H7 (cell line): Measurements from ENCODE around the gene GTPBP8. TPM values are rescaled to one million over a fixed set of nuclear protein-coding genes. Genes with fewer than 3 reads are reported as not detected.
"Not testable (repeated sequence)": the region's sequence is repeated elsewhere in the genome, so short reads cannot be mapped to it uniquely, and the experiment has no call there.

ENCODE experiments used
- DNase-seq: peaks from one replicate; pipeline ENCODE4 v3.0.0; 2012
- H3K27me3 ChIP-seq: 2 replicates; pipeline ENCODE4 v1.6.0; 2011; ENCODE audit warnings: mild to moderate bottlenecking, low read length; ENCODE audit not compliant: control insufficient read depth, insufficient read depth
- H3K36me3 ChIP-seq: replicated peaks from 2 replicates; pipeline ENCODE4 v1.5.1; 2011; ENCODE audit warnings: low read length; ENCODE audit not compliant: control insufficient read depth, insufficient read depth
- H3K4me3 ChIP-seq: 2 replicates; pipeline ENCODE4 v1.5.1; 2011; ENCODE audit warnings: low read depth, mild to moderate bottlenecking, control low read depth, low read length, moderate library complexity; ENCODE audit not compliant: insufficient read depth
- total RNA-seq: library from RNA; depleted of rRNA; stranded (reverse); fragments of >200 nt; shearing (Covaris generic); gene quantifications from 2 replicates; pipeline ENCODE4 v1.2.3, GENCODE V29; 2014; rRNA removed

GTPBP8 gene
- total RNA-seq, 1 experiment from 2014 or later: 32.9 TPM

DNA sequence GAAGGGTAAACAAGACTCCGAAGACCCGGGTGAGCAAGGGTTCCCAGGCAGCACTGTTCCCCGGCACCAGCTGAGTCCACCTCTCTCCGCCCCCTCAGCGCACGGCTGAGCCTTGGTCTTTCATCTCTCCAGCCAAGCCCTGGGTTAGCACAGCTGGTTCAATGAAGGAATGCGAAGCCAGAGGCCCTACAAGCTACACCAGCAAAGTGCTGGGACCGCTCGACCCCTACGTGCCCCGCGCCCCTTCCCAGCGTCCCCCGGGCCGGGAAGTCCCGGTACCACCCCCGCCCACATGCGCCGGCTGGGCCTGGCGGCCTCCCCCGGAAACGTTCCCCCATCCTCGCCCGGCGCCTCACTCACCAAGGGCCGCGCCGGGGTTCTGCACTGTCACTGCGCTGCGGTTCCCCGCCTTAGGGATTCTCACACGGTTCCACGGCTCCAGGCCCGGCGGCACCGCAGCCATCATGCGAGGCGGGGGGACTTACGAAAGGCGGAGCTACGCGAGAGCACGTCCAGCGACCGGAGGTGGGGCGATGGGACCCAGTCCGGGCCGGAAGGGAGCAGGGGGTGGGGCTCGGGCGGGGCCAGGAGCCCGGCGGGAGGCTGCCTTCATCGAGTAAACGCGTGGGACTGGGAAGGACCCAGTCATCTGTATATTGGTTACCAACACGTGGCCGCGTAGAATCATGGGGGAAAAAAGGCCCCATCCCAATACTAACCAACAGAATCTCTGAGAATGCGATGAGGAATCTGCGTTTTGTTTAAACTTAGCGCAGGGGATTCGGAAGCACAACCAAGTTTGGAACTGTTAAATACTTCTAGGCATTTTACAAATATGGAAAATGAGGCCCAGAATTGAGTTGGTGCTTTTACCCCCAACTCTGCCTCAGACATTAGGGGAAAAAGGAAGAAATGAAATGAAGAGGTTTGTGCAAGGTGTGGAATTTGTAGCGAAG, 28.7 kb downstream of the GTPBP8 start:
- H3K4me3 ChIP-seq: peak overlapping the region; percentile 94
- DNase-seq: peak; percentile 93
- H3K27me3 ChIP-seq: no peaks in the 10 kb centered on the region
- peaks cover 7% of the 10 kb centered on the region for H3K36me3 ChIP-seq

GRCh38 chr3:113021471-113021870, 30.7 kb downstream of the GTPBP8 start:
- no peaks in the 10 kb centered on the region for H3K27me3 ChIP-seq
- H3K36me3 ChIP-seq: peaks cover 5% of the 10 kb centered on the region
- DNase-seq: no peak
- no peak overlapping the region for H3K4me3 ChIP-seq

DNA sequence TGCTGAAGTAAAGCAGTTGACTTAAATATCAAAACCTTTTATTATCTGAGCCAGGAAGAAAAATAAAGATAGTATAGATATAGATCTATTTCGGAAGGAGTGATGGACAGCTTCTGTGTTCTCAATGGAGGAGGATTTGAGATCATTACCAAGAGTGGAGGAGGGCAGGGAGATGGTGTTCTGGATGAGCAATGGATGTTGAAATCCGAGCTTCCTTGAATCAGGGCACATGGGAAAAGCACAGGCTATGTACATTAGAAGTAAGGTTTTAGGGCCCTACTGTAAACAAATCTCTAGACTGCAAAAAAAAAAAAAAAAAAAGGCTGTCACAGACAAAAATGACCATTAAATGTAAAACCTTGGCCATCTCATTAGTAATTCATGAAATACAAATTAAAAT, 43.2 kb downstream of the GTPBP8 start:
- DNase-seq: no peak
- Histone ChIP-seq H3K36me3 (no peaks in the 10 kb centered on the region), H3K27me3 (no peaks in the 10 kb centered on the region), H3K4me3 (no peak overlapping the region)

DNA sequence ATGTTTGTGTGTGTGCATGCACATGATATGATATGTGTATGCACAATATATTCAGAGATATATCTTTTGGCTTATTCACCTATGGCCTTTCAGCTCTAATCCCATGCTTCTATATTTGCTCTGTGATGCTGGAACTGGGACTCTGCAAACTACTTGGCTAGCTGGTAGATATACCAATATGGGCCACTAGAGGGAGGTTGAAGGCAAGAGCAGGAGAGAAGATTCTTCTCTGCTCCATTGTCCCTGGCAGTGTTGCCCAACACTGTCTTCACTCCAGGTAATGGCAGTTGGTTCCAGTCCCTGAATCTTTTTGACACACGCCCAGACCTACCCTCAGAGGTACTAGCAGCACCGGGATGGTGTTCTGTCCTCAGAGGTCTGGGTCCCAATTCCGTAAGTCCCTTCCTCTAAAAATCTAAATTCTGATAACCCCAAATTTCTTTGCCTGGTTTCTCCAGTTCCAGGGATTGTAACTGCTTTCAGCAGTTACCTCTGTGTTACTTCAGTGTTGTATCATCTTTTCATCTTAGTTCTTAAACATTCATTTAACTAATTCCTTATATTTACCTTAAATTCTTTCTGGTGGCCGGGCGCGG, 44.7 kb downstream of the GTPBP8 start:
- peak; percentile 61 for DNase-seq
- Histone ChIP-seq H3K36me3 (no peaks in the 10 kb centered on the region), H3K4me3 (no peak overlapping the region), H3K27me3 (no peaks in the 10 kb centered on the region)

DNA sequence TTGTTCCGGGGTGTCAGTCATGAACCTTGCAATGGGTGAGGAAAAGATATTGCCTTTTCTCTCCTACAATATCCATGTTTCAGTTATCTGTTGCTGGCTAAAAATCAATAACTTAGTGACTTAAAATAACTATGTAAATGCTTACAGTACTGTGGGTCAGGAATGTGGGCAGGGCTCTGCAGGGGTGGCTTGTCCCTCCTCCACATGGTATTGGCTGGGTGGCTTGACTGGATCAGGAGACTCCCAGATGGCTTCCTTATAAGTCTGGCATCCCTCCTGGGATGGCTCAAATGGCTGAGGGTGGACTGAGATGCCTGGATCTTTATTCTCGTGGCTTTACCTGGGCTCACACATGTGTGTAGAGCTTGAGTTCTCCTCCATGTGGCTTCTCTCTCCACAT, 47.5 kb downstream of the GTPBP8 start:
- no peak overlapping the region for H3K4me3 ChIP-seq
- H3K36me3 ChIP-seq: no peaks in the 10 kb centered on the region
- no peaks in the 10 kb centered on the region for H3K27me3 ChIP-seq
- no peak for DNase-seq

GRCh38 chr3:113039546-113039945, 48.8 kb downstream of the GTPBP8 start:
- H3K4me3 ChIP-seq: no peak overlapping the region
- H3K36me3 ChIP-seq: no peaks in the 10 kb centered on the region
- no peak for DNase-seq
- H3K27me3 ChIP-seq: no peaks in the 10 kb centered on the region

GRCh38 chr3:113040231-113040630, 49.4 kb downstream of the GTPBP8 start:
- H3K27me3 ChIP-seq: no peaks in the 10 kb centered on the region
- no peaks in the 10 kb centered on the region for H3K36me3 ChIP-seq
- H3K4me3 ChIP-seq: no peak overlapping the region
- DNase-seq: no peak

DNA sequence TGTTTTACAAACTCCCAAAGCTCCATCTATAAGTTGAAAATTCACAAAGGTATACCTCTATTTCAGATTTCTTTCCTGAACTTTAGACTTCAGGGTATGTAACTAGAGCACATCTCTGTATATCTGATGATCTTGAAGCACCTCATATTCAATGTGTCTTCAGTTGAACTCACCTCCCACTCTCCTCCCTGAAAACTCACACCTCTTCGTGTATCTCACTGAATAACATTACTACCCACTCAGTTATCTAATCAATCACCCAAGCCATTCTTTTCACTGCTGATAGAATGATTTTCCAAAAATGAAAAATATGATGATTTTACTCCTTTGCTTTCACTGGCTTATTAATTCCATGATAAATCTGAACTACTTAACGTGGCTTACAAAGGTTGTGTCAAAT, 52.9 kb downstream of the GTPBP8 start:
- DNase-seq: no peak
- Histone ChIP-seq H3K27me3 (no peaks in the 10 kb centered on the region), H3K4me3 (no peak overlapping the region), H3K36me3 (no peaks in the 10 kb centered on the region)

DNA sequence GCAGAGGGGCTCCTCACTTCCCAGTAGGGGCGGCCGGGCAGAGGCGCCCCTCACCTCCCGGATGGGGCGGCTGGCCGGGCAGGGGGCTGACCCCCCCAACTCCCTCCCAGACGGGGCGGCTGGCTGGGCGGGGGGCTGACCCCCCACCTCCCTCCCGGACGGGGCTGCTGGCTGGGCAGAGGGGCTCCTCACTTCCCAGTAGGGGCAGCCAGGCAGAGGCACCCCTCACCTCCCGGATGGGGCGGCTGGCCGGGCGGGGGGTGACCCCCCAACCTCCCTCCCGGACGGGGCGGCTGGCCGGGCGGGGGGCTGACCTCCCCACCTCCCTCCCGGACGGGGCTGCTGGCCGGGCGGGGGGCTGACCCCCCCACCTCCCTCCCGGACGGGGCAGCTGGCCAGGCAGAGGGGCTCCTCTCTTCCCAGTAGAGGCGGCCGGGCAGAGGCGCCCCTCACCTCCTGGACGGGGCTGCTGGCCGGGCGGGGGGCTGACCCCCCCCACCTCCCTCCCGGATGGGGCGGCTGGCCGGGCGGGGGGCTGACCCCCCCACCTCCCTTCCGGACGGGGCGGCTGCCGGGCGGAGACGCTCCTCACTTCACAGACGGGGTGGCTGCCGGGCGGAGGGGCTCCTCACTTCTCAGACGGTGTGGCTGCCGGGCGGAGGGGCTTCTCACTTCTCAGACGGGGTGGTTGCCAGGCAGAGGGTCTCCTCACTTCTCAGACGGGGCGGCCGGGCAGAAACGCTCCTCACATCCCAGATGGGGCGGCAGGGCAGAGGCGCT, 55.6 kb downstream of the GTPBP8 start:
- not testable (repeated sequence) for H3K36me3 ChIP-seq, H3K27me3 ChIP-seq, H3K4me3 ChIP-seq, DNase-seq

DNA sequence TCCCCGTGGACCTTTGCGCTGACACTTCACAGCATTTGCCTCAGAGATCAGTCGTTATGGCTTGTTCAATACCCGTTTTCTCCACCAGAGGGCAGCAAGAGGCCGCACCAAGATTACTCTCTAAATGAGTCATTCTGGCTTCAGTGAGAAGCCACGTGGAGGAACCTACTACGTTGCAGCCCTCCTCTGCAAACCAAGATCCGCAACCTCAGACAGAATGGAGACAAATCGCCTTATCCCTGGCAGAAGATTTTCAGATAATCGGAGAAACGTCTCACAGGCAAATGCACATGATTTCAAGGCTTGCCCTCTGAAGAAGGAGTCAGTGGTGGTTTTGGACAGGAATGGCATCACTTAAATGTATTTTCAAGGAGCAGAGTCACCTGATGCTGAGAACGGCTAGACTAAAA, 60.5 kb downstream of the GTPBP8 start:
- Histone ChIP-seq H3K4me3 (no peak overlapping the region), H3K27me3 (no peaks in the 10 kb centered on the region; the same call in 1 of the 2 replicates), H3K36me3 (no peaks in the 10 kb centered on the region)
- DNase-seq: peak; percentile 83

Other genes with a start within 250 kb of the GTPBP8 start
- gene CD200R1L, start 144.1 kb upstream of the GTPBP8 start, total RNA-seq: not detected in 2 replicates
- 0.18 and 0.38 TPM in 2 replicates for gene CD200R1, start 15.9 kb upstream of the GTPBP8 start, total RNA-seq
- gene BOC, start 220.6 kb downstream of the GTPBP8 start, total RNA-seq: 2.8 and 3.0 TPM in 2 replicates